ENCODE data around the gene PDE3A.
"Not testable (repeated sequence)": the region's sequence is repeated elsewhere in the genome, so short reads cannot be mapped to it uniquely, and the experiment has no call there.

PDE3A gene

DNA sequence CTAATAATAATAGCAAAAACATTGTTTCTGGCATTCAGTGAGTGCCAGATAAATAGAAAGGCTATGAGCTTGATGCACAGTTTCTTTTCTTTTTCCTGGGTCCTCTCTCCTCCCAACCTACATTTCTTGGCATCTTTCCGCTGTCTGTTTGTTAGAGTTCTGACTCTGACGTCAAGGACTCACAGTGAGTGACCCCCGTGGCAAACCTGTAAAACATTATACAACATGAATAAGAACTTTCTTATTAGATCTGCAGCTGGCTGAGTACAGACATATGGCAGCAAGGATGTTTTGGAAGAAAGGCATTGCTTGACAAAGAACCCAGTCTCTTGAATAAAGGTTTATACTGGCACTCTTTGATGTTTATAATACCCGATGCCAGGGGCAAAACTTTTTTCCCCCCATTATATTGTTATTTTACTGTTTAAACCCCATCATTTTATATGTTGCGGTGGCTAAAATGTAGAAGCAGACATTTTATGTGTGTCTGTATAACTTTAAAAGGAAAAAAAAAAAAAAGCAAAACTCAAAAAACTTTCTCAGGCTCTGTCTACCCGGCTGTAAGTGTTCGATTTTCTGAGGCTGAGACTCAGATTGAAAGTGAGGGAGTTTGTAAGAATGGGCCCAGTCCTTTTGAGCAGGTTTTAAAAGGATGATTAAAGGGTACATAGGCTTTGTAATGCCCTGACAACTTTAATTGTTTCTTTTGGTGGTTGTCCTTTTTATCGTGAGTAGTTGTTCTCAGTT is 159.3 kb downstream of the PDE3A start:
- no peak for DNase-seq (ENCODE audit: extremely low read depth, low read depth)
- TF ChIP-seq, protein P1, sequence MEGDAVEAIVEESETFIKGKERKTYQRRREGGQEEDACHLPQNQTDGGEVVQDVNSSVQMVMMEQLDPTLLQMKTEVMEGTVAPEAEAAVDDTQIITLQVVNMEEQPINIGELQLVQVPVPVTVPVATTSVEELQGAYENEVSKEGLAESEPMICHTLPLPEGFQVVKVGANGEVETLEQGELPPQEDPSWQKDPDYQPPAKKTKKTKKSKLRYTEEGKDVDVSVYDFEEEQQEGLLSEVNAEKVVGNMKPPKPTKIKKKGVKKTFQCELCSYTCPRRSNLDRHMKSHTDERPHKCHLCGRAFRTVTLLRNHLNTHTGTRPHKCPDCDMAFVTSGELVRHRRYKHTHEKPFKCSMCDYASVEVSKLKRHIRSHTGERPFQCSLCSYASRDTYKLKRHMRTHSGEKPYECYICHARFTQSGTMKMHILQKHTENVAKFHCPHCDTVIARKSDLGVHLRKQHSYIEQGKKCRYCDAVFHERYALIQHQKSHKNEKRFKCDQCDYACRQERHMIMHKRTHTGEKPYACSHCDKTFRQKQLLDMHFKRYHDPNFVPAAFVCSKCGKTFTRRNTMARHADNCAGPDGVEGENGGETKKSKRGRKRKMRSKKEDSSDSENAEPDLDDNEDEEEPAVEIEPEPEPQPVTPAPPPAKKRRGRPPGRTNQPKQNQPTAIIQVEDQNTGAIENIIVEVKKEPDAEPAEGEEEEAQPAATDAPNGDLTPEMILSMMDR (IDR thresholded peaks at IDR 0.05; ENCODE audit: low read depth, low read length, missing control alignments): no peak
- no peak overlapping the region for H3K4me3 ChIP-seq (replicated peaks; ENCODE audit: low read depth, low read length)

DNA sequence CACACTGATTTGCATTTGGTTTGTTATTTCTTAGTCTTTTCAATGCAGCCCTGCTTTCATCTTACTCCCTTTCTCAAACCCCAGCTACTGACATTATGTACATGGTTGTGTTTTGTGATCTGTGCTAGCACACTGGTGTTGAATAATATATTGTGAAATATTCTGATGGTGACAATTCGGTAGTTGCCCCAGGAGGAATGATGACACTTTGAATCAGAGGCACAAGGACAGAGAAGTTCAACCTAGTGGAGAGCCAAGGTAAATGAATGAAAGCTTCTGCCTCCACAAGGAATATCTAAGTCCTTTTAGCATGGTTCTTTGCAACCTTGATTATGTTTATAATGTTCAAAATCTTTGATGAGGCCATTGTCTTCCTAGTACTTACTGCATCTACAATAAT is 159.9 kb downstream of the PDE3A start:
- TF ChIP-seq, protein P1 (IDR thresholded peaks at IDR 0.05; ENCODE audit: low read depth, low read length, missing control alignments): no peak
- no peak for DNase-seq (ENCODE audit: extremely low read depth, low read depth)

DNA sequence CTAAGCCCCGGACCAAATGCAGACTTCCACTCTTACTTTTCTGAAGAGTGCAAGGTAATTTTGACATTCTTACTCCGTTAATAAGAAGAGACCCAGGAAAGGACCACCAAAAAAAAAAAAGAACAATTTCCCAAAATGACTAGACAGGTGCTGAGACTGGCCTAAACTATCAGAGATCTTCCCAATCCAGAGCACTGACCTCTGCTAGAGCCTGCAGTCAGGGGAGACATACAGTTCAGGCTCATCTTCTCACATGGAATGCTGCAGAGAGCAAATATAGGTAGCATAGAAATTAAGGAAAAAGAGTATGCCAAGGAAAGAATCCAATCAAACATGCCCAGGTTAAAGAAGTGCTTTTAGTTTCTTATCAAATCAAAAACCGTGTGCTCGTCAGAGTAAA is 177.9 kb downstream of the PDE3A start:
- H3K4me3 ChIP-seq (replicated peaks; ENCODE audit: low read depth, low read length): no peak overlapping the region
- TF ChIP-seq, protein P1 (IDR thresholded peaks at IDR 0.05; ENCODE audit: low read depth, low read length, missing control alignments): no peak
- no peak for DNase-seq (ENCODE audit: extremely low read depth, low read depth)

More for the DNA sequence above, 159.9 kb downstream of the PDE3A start:
- no peak overlapping the region for H3K4me3 ChIP-seq (replicated peaks; ENCODE audit: low read depth, low read length)

DNA sequence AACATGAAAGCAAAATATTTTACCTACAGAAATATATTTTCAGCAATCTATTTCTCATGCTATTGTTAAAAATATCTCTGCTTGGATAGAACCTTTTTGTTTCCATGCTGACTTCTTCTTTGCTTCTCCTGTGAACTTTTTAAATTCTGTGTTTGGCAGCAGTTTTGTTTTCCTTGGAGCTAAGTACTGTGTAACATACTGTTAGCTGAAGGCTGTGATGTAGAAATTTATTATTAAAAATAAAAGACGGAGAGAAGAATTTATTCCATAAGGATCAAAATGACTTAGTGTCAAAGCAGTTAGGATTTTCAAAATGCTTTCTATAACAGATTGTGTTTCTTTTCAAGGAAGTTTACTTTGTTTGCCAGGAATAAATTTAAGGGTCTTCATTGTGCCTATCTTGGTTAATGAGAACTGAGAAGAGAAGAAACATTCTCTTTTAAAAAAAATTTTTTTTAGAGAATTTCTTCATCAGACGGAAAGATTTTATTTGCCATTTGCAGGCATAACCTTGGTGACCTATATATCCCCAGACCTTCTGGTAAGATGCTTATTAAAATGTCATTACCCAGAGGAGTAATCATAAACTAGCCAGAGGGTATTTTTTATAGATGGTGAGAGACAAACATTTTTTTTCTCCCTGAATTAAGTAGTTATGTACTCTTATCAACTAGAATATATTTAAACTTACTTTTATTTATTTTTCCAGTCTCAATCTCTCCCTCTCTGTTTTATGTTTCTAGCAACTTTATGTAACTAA is 179.7 kb downstream of the PDE3A start:
- TF ChIP-seq, protein P1 (IDR thresholded peaks at IDR 0.05; ENCODE audit: low read depth, low read length, missing control alignments): no peak
- DNase-seq (ENCODE audit: extremely low read depth, low read depth): no peak
- H3K4me3 ChIP-seq (replicated peaks; ENCODE audit: low read depth, low read length): no peak overlapping the region

DNA sequence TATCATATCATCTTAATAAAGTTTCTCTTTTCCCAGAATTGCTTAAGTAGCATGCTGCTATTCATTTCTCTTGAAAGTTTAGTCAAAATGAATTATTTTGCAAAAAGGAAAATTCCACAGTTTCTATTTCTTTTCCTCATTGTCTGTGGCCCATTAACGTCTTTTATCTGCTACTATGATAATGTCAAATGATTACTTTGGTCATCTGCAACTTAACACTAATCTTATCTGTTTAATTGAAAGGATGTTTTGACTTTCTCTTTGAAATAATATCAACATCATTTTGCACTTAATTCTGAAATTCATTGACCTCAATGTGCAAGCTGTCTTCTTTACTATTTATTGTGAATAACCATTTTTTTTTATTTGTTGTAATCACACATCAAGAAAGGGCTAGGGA is 180.3 kb downstream of the PDE3A start:
- TF ChIP-seq, protein P1 (IDR thresholded peaks at IDR 0.05; ENCODE audit: low read depth, low read length, missing control alignments): no peak
- no peak overlapping the region for H3K4me3 ChIP-seq (replicated peaks; ENCODE audit: low read depth, low read length)
- no peak for DNase-seq (ENCODE audit: extremely low read depth, low read depth)

DNA sequence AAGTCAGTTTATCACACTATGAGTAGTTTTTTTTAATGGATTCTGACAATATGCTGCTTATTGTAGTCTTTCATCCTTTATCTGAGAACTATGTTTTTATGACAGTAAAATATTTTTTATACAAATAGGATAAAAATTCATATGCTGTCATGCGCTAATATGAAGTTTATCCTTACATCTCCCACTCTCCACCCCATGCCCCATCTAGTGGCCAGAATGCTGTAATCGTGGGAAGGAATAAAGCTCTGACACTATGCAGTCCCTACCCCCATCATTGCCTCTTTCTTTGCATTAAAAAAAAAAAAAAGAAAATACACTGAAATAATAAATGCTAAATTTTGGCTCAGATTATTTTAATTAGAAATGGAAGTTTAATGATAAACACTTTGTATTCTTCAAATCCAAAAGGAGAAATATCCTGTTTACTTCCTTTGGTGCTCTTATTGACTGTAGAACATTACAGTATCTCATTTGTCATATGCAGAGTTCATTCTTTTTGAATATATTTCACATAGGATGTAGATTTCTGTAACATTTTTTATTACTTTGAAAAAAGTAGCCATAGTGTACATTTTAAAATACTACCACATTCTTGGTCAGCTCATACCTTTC is 180.9 kb downstream of the PDE3A start:
- DNase-seq (ENCODE audit: extremely low read depth, low read depth): no peak
- H3K4me3 ChIP-seq (replicated peaks; ENCODE audit: low read depth, low read length): no peak overlapping the region
- TF ChIP-seq, protein P1 (IDR thresholded peaks at IDR 0.05; ENCODE audit: low read depth, low read length, missing control alignments): peak; percentile 78

DNA sequence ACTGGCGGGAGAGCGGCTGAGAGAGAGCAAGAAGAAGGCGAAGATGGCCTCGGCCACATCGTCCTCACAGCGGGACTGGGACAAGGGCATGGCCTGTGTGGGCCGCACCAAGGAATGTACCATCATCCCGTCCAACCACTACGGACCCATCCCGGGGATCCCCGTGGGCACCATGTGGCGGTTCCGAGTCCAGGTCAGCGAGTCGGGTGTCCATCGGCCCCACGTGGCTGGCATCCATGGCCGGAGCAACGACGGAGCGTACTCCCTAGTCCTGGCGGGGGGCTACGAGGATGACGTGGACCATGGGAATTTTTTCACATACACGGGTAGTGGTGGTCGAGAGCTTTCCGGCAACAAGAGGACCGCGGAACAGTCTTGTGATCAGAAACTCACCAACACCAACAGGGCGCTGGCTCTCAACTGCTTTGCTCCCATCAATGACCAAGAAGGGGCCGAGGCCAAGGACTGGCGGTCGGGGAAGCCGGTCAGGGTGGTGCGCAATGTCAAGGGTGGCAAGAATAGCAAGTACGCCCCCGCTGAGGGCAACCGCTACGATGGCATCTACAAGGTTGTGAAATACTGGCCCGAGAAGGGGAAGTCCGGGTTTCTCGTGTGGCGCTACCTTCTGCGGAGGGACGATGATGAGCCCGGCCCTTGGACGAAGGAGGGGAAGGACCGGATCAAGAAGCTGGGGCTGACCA is 183.6 kb downstream of the PDE3A start:
- not testable (repeated sequence) for H3K4me3 ChIP-seq (replicated peaks; ENCODE audit: low read depth, low read length); DNase-seq (ENCODE audit: extremely low read depth, low read depth)

DNA sequence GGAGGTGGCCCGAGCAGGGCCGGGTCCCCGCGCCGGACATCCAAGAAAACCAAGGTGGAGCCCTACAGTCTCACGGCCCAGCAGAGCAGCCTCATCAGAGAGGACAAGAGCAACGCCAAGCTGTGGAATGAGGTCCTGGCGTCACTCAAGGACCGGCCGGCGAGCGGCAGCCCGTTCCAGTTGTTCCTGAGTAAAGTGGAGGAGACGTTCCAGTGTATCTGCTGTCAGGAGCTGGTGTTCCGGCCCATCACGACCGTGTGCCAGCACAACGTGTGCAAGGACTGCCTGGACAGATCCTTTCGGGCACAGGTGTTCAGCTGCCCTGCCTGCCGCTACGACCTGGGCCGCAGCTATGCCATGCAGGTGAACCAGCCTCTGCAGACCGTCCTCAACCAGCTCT is 184.2 kb downstream of the PDE3A start:
- H3K4me3 ChIP-seq (replicated peaks; ENCODE audit: low read depth, low read length); DNase-seq (ENCODE audit: extremely low read depth, low read depth): not testable (repeated sequence)
